Loucy (cell line): Measurements from ENCODE around the gene HRH3.

Experiments
- CTCF ChIP-seq: fragments of 200-600 bp; sonication (generic); conservative IDR thresholded peaks from 2 replicates; pipeline ENCODE4 v1.5.1; 2014; ENCODE audit warnings: mild to moderate bottlenecking, antibody characterized with exemption, low read length
- EZH2phosphoT487 ChIP-seq: fragments of 200-600 bp; IDR thresholded peaks from 2 replicates; pipeline ENCODE4 v1.6.1; 2018; ENCODE audit warnings: antibody characterized with exemption, mild to moderate bottlenecking, moderate library complexity, borderline replicate concordance

GRCh38 chr20:62192635-62193034 lies 27.4 kb downstream of the HRH3 start:
- no peak for TF ChIP-seq CTCF
- no peak for TF ChIP-seq EZH2phosphoT487
